ENCODE measurements around the gene RPAP3. TPM values are rescaled to one million over a fixed set of nuclear protein-coding genes. Genes with fewer than 3 reads are reported as not detected.
"Not testable (repeated sequence)": the region's sequence is repeated elsewhere in the genome, so short reads cannot be mapped to it uniquely, and the experiment has no call there.

The RPAP3 gene
- total and polyA plus RNA-seq, 7 experiments from 2014 or later = 28.5 to 51.3 (median 43.9) TPM

- CTCF ChIA-PET = interaction anchor here (0.8 kb wide), 2 partner anchors 13 to 969 kb away, joined by 3 to 5 read pairs; no protein-coding TSS in a partner anchor
Observed at GRCh38 chr12:47649381-47649780, 56.4 kb downstream of the RPAP3 start.

DNA sequence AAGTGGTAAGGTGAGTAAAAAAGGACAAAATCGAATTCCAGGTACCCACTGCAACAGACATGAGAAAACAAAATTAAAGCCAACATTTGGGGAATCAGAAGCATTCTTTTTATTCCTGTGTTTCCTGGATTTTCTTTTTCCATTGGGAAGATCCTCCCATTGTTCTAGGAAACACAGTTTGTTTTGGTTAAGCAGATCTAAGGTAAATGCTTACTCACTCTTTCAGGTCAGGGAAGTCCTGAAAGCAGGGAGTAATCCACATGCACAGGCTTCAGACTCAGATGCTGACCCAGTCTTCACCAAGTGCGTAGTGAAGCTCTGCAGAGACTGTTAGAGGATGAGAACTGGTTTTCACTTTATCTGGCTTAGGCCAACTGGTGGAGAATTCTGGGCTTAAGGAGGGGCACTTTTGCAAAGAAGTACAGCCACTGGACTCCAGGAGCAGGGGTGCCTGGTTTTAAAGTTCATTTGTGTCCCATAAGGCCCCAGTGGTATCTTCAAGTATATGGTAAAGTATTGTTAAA is 57.7 kb downstream of the RPAP3 start:
- no peak overlapping the region for H3K4me3 Mint-ChIP-seq
- no peaks in the 10 kb centered on the region for H3K27me3 Mint-ChIP-seq
- peak overlapping the region in 1 of 9 donors; percentile 20 for H3K27ac Mint-ChIP-seq

More at GRCh38 chr12:47649381-47649780, 56.4 kb downstream of the RPAP3 start:
- Mint-ChIP-seq H3K36me3 (peaks cover 4 to 31% (median 24%) of the 10 kb centered on the region in 5 donors), H3K27ac (no peak overlapping the region), H3K4me1 (peaks cover 8 to 21% (median 16%) of the 10 kb centered on the region in 7 donors), H3K4me3 (no peak overlapping the region), H3K9me3 (peaks cover 0 to 9% (median 6%) of the 10 kb centered on the region in 11 donors), H3K27me3 (no peaks in the 10 kb centered on the region)
- Histone ChIP-seq H3K27me3 (ENCODE audit: control insufficient read depth in 2 of 2, insufficient read depth in 2 of 2, low read length in 2 of 2) (no peaks in the 10 kb centered on the region), H3K4me3 (ENCODE audit: low read length) (no peak overlapping the region), H3K9me3 (ENCODE audit: control insufficient read depth in 2 of 3, low read length in 3 of 3) (peaks cover 0 to 4% (median 0%) of the 10 kb centered on the region in 3 experiments), H3K36me3 (ENCODE audit: control insufficient read depth in 2 of 3, insufficient read depth in 3 of 3, low read length in 3 of 3) (no peaks in the 10 kb centered on the region), H3K27ac (ENCODE audit: low read depth, low read length) (no peak overlapping the region), H3K4me1 (ENCODE audit: control insufficient read depth in 2 of 2, insufficient read depth in 2 of 2, low read length in 2 of 2) (peaks cover 5 to 6% of the 10 kb centered on the region in 2 donors)
- POLR2A ChIA-PET = no interaction called here
- intact Hi-C loops (cut with micrococcal nuclease) = no loop called here
- ATAC-seq = no peak
- no peak for DNase-seq

GRCh38 chr12:47642310-47642709 is 63.5 kb downstream of the RPAP3 start:
- CTCF ChIA-PET; H3K27me3 Mint-ChIP-seq; H3K4me1 Mint-ChIP-seq; H3K27ac ChIP-seq (ENCODE audit: low read depth, low read length); POLR2A ChIA-PET; H3K4me1 ChIP-seq (ENCODE audit: control insufficient read depth in 2 of 2, insufficient read depth in 2 of 2, low read length in 2 of 2); H3K4me3 ChIP-seq (ENCODE audit: low read length); H3K4me3 Mint-ChIP-seq; H3K27ac Mint-ChIP-seq; intact Hi-C loops (cut with micrococcal nuclease); H3K27me3 ChIP-seq (ENCODE audit: control insufficient read depth in 2 of 2, insufficient read depth in 2 of 2, low read length in 2 of 2); ATAC-seq; DNase-seq; H3K36me3 ChIP-seq (ENCODE audit: control insufficient read depth in 2 of 3, insufficient read depth in 3 of 3, low read length in 3 of 3): not testable (repeated sequence)
- H3K9me3 ChIP-seq (ENCODE audit: control insufficient read depth in 2 of 3, low read length in 3 of 3) = peaks cover 0 to 21% (median 4%) of the 10 kb centered on the region in 3 experiments
- Mint-ChIP-seq H3K36me3 (peaks cover 36 to 91% (median 84%) of the 10 kb centered on the region in 5 donors), H3K9me3 (peaks cover 14 to 77% (median 57%) of the 10 kb centered on the region in 11 donors)

More for the DNA sequence above, 57.7 kb downstream of the RPAP3 start:
- ATAC-seq (no peak), DNase-seq (no peak)
- intact Hi-C loops (cut with micrococcal nuclease) = no loop called here
- ChIA-PET CTCF (no interaction called here), POLR2A (no interaction called here)
- peaks cover 4 to 38% (median 32%) of the 10 kb centered on the region in 5 donors for H3K36me3 Mint-ChIP-seq
- no peaks in the 10 kb centered on the region for H3K36me3 ChIP-seq (ENCODE audit: control insufficient read depth in 2 of 3, insufficient read depth in 3 of 3, low read length in 3 of 3)
- no peaks in the 10 kb centered on the region for H3K27me3 ChIP-seq (ENCODE audit: control insufficient read depth in 2 of 2, insufficient read depth in 2 of 2, low read length in 2 of 2)
- peaks cover 8 to 21% (median 16%) of the 10 kb centered on the region in 7 donors for H3K4me1 Mint-ChIP-seq
- H3K4me1 ChIP-seq (ENCODE audit: control insufficient read depth in 2 of 2, insufficient read depth in 2 of 2, low read length in 2 of 2) = peaks cover 5 to 6% of the 10 kb centered on the region in 2 donors
- peaks cover 0 to 6% (median 4%) of the 10 kb centered on the region in 3 experiments for H3K9me3 ChIP-seq (ENCODE audit: control insufficient read depth in 2 of 3, low read length in 3 of 3)
- H3K9me3 Mint-ChIP-seq = peaks cover 0 to 19% (median 15%) of the 10 kb centered on the region in 11 donors
- H3K4me3 ChIP-seq (ENCODE audit: low read length) = no peak overlapping the region
- H3K27ac ChIP-seq (ENCODE audit: low read depth, low read length) = no peak overlapping the region

DNA sequence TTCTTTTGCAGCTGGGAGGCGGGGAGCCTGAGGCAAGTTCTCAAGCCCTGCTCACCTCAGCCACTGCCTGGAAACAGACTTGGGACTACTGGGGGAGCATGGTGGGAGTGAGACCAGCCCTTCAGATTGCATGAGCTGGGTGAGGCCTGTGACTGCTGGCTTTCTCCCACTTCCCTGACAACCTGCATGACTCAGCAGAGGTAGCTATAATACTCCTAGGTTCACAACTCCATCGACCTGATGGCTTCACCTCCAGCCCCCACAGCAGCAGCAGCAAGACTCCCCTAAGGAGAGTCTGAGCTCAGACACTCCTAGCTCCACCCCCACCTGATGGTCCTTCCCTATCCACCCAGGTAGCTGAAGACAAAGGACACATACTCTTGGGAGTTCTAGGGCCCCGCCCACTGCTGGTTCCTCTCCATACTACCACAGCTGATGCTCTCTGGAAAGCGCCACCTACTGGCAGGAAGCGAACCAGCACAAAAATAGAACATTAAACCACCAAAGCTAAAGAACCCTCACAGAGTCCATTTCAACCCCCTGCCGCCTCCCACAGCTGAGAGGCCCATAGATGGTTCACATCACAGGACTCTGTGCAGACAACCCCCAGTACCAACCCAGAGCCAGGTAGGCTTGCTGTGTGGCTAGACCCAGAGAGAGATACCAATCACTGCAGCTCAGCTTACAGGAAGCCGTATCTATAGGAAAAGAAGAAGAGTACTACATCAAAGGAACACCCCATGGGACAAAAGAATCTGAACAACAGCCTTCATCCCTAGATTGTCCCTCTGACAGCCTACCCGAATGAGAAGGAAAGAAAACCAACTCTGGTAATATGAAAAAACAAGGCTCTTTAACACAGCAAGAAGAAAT is 68.7 kb downstream of the RPAP3 start:
- H3K36me3 ChIP-seq (ENCODE audit: control insufficient read depth in 2 of 3, insufficient read depth in 3 of 3, low read length in 3 of 3) = peaks cover 0 to 3% (median 0%) of the 10 kb centered on the region in 3 experiments
- peaks cover 0 to 7% (median 0%) of the 10 kb centered on the region in 7 donors for H3K4me1 Mint-ChIP-seq
- ATAC-seq (no peak), DNase-seq (peak in 1 of 9 donors; percentile 8)
- H3K4me1 ChIP-seq (ENCODE audit: control insufficient read depth in 2 of 2, insufficient read depth in 2 of 2, low read length in 2 of 2) = no peaks in the 10 kb centered on the region
- no peak overlapping the region for H3K4me3 Mint-ChIP-seq
- H3K27me3 Mint-ChIP-seq = no peaks in the 10 kb centered on the region
- ChIA-PET CTCF (interaction anchor here (0.6 to 1.3 kb wide), 3 partner anchors 12 to 605 kb away, joined by 3 read pairs; no protein-coding TSS in a partner anchor), POLR2A (interaction anchor here (0.8 kb wide), 1 partner anchor 421 kb away, joined by 3 read pairs; no protein-coding TSS in a partner anchor)
- H3K27ac ChIP-seq (ENCODE audit: low read depth, low read length) = no peak overlapping the region
- peaks cover 8 to 62% (median 39%) of the 10 kb centered on the region in 11 donors for H3K9me3 Mint-ChIP-seq
- intact Hi-C loops (cut with micrococcal nuclease) = no loop called here
- no peak overlapping the region for H3K27ac Mint-ChIP-seq
- no peaks in the 10 kb centered on the region for H3K27me3 ChIP-seq (ENCODE audit: control insufficient read depth in 2 of 2, insufficient read depth in 2 of 2, low read length in 2 of 2)
- peaks cover 31 to 72% (median 64%) of the 10 kb centered on the region in 5 donors for H3K36me3 Mint-ChIP-seq
- peaks cover 0 to 12% (median 0%) of the 10 kb centered on the region in 3 experiments for H3K9me3 ChIP-seq (ENCODE audit: control insufficient read depth in 2 of 3, low read length in 3 of 3)
- H3K4me3 ChIP-seq (ENCODE audit: low read length) = no peak overlapping the region

DNA sequence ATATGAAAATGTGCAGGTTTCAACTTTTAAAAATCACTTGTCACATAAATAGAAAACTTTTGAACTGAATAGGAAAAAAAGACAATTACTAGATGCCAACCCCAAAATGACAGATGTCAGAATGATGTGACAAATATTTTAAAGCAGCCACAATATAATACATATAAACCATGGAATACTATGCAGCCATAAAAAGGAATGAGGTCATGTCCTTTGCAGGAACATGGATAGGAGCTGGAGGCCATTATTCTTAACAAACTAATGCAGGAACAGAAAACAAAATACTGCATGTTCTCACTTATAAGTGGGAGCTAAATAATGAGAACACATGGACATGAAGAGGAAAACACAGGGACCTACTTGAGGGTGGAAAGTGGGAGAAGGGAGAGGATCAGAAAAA is 70.1 kb downstream of the RPAP3 start:
- H3K27me3 Mint-ChIP-seq; ATAC-seq; H3K4me1 Mint-ChIP-seq; H3K27me3 ChIP-seq (ENCODE audit: control insufficient read depth in 2 of 2, insufficient read depth in 2 of 2, low read length in 2 of 2); H3K4me3 Mint-ChIP-seq; H3K27ac ChIP-seq (ENCODE audit: low read depth, low read length); H3K4me1 ChIP-seq (ENCODE audit: control insufficient read depth in 2 of 2, insufficient read depth in 2 of 2, low read length in 2 of 2); CTCF ChIA-PET; H3K27ac Mint-ChIP-seq; H3K4me3 ChIP-seq (ENCODE audit: low read length); DNase-seq; H3K36me3 ChIP-seq (ENCODE audit: control insufficient read depth in 2 of 3, insufficient read depth in 3 of 3, low read length in 3 of 3); intact Hi-C loops (cut with micrococcal nuclease): not testable (repeated sequence)
- peaks cover 30 to 68% (median 60%) of the 10 kb centered on the region in 5 donors for H3K36me3 Mint-ChIP-seq
- POLR2A ChIA-PET = interaction anchor here (0.8 kb wide), 1 partner anchor 420 kb away, joined by 3 read pairs; no protein-coding TSS in a partner anchor
- H3K9me3 Mint-ChIP-seq = peaks cover 0 to 48% (median 32%) of the 10 kb centered on the region in 11 donors
- H3K9me3 ChIP-seq (ENCODE audit: control insufficient read depth in 2 of 3, low read length in 3 of 3) = peaks cover 0 to 12% (median 0%) of the 10 kb centered on the region in 3 experiments

DNA sequence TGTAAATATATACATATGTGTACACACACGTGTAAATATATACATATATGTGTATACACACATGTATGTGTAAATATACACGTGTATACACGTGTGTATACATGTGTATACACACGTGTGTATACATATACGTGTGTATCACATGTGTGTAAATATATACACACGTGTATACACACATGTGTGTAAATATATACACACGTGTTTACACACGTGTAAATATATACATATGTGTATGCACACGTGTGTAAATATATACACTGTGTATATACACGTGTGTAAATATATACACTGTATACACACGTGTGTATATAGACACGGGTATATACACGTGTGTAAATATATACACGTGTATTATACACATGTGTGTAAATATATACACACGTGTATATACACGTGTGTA is 71.7 kb downstream of the RPAP3 start:
- peaks cover 29 to 68% (median 52%) of the 10 kb centered on the region in 5 donors for H3K36me3 Mint-ChIP-seq

More for the DNA sequence above, 71.7 kb downstream of the RPAP3 start:
- no peak overlapping the region for H3K27ac Mint-ChIP-seq
- intact Hi-C loops (cut with micrococcal nuclease) = no loop called here
- Histone ChIP-seq H3K27ac (ENCODE audit: low read depth, low read length) (no peak overlapping the region), H3K9me3 (ENCODE audit: control insufficient read depth in 2 of 3, low read length in 3 of 3) (peaks cover 0 to 12% (median 0%) of the 10 kb centered on the region in 3 experiments), H3K4me3 (ENCODE audit: low read length) (no peak overlapping the region), H3K4me1 (ENCODE audit: control insufficient read depth in 2 of 2, insufficient read depth in 2 of 2, low read length in 2 of 2) (no peaks in the 10 kb centered on the region), H3K36me3 (ENCODE audit: control insufficient read depth in 2 of 3, insufficient read depth in 3 of 3, low read length in 3 of 3) (peaks cover 0 to 3% (median 0%) of the 10 kb centered on the region in 3 experiments), H3K27me3 (ENCODE audit: control insufficient read depth in 2 of 2, insufficient read depth in 2 of 2, low read length in 2 of 2) (no peaks in the 10 kb centered on the region)
- ATAC-seq (no peak), DNase-seq (no peak)
- ChIA-PET CTCF (no interaction called here), POLR2A (no interaction called here)
- no peak overlapping the region for H3K4me3 Mint-ChIP-seq
- peaks cover 0 to 7% (median 2%) of the 10 kb centered on the region in 7 donors for H3K4me1 Mint-ChIP-seq
- no peaks in the 10 kb centered on the region for H3K27me3 Mint-ChIP-seq
- peaks cover 0 to 32% (median 23%) of the 10 kb centered on the region in 11 donors for H3K9me3 Mint-ChIP-seq

All from naive thymus-derived CD4-positive, alpha-beta T cell (primary cell).